ENCODE data around the gene PFKP. TPM values are rescaled to one million over a fixed set of nuclear protein-coding genes. Genes with fewer than 3 reads are reported as not detected.
A peak's percentile ranks its signal among the peaks of the same experiment; 100 is the strongest.

PFKP gene
- total RNA-seq, 1 donor from 2014 or later, result 23.5 TPM

DNA sequence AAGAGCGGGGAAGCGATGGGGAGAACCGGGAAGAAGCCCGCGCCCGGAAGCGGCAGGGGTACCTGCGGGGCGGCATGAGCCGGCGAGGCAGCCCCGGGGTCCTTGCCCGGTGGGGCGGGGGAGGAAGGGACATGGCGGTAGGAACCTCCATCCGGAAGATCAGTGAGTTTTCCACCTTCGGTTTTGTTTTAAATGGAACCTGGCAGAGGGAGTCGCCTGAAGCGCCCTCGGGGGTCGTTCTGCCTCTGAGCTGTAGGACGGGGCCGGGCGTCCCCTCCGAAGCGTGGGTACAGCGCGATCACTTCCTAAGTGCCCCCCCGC lies 471 bp downstream of the PFKP start:
- no peaks in the 10 kb centered on the region for H3K36me3 ChIP-seq
- peak overlapping the region; percentile 62 for H3K27ac ChIP-seq
- TF ChIP-seq CTCF (IDR thresholded peaks at IDR 0.05), result no peak
- no peak for DNase-seq
- peak overlapping the region; percentile 87 for H3K4me3 ChIP-seq
- H3K27me3 ChIP-seq (ENCODE audit: low read depth), result peaks cover 23% of the 10 kb centered on the region
- peaks cover 16% of the 10 kb centered on the region for H3K4me1 ChIP-seq
- H3K9me3 ChIP-seq, result no peaks in the 10 kb centered on the region
- ATAC-seq, result no peak
- intact Hi-C loops (cut with DNase I), result no loop called here

GRCh38 chr10:3068201-3068967 lies 1.0 kb downstream of the PFKP start:
- Histone ChIP-seq H3K4me1 (peaks cover 16% of the 10 kb centered on the region), H3K36me3 (no peaks in the 10 kb centered on the region), H3K27ac (peak overlapping the region; percentile 62), H3K9me3 (no peaks in the 10 kb centered on the region), H3K27me3 (ENCODE audit: low read depth) (peaks cover 23% of the 10 kb centered on the region), H3K4me3 (peak overlapping the region; percentile 87)
- intact Hi-C loops (cut with DNase I), result no loop called here
- DNase-seq (peak; percentile 74), ATAC-seq (peak; percentile 72 to 75)
- peak; percentile 38 for TF ChIP-seq CTCF (IDR thresholded peaks at IDR 0.05)

- ATAC-seq (peak; percentile 21 to 28), DNase-seq (no peak)
- intact Hi-C loops (cut with DNase I), result no loop called here
- no peak for TF ChIP-seq CTCF (IDR thresholded peaks at IDR 0.05)
- peaks cover 23% of the 10 kb centered on the region for H3K27me3 ChIP-seq (ENCODE audit: low read depth)
- no peaks in the 10 kb centered on the region for H3K9me3 ChIP-seq
- H3K4me3 ChIP-seq, result peak overlapping the region; percentile 87
- H3K36me3 ChIP-seq, result no peaks in the 10 kb centered on the region
- peaks cover 16% of the 10 kb centered on the region for H3K4me1 ChIP-seq
- H3K27ac ChIP-seq, result peak overlapping the region; percentile 62
Observed at GRCh38 chr10:3068968-3069737, 1.8 kb downstream of the PFKP start.

DNA sequence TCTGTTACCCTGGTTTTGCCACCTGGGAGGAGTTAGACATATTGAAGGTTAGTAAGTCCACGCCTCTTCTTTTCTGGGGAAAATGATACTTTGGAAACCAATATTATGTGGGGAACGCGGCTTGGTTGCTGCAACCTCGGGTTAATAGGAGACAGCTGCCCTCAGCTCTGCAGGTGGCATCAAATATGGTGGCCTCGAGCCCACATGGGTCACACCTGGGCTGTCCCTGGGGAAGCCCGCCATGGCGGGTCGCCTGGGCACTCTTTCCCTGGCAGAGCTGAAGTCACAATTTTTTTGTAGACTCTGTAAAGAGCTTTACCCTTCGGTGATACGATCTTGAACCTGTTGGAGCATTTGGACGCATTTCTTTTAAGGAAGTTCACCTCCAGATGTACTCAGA lies 2.5 kb downstream of the PFKP start:
- intact Hi-C loops (cut with DNase I), result no loop called here
- no peak for DNase-seq
- H3K9me3 ChIP-seq, result no peaks in the 10 kb centered on the region
- peaks cover 16% of the 10 kb centered on the region for H3K4me1 ChIP-seq
- no peak for TF ChIP-seq CTCF (IDR thresholded peaks at IDR 0.05)
- no peak overlapping the region for H3K27ac ChIP-seq
- H3K27me3 ChIP-seq (ENCODE audit: low read depth), result peaks cover 23% of the 10 kb centered on the region
- no peak for ATAC-seq
- no peaks in the 10 kb centered on the region for H3K36me3 ChIP-seq
- no peak overlapping the region for H3K4me3 ChIP-seq

- intact Hi-C loops (cut with DNase I), result no loop called here
- Histone ChIP-seq H3K27ac (no peak overlapping the region), H3K27me3 (ENCODE audit: low read depth) (peaks cover 18% of the 10 kb centered on the region), H3K36me3 (no peaks in the 10 kb centered on the region), H3K4me3 (no peak overlapping the region), H3K4me1 (peaks cover 10% of the 10 kb centered on the region), H3K9me3 (no peaks in the 10 kb centered on the region)
- no peak for TF ChIP-seq CTCF (IDR thresholded peaks at IDR 0.05)
- DNase-seq, result no peak
- no peak for ATAC-seq
Observed at GRCh38 chr10:3071405-3072198, 4.3 kb downstream of the PFKP start.

All from lower lobe of right lung (tissue), 2 donors.